Stimulated activated CD4-positive, alpha-beta T cell treated with anti-CD3 and anti-CD28 coated beads, TNF-alpha, amount 100 ng/mL, for 1 hour (primary cell): ENCODE data around the gene ASMTL.
"Not testable (repeated sequence)": the region's sequence is repeated elsewhere in the genome, so short reads cannot be mapped to it uniquely, and the experiment has no call there.

ENCODE experiments used
- DNase-seq, 3 donors: peaks; one replicate each; pipeline ENCODE4 v3.0.0-alpha.2; 2020; ENCODE audit warnings: low read depth in 3 of 3, low spot score in 1 of 3

The ASMTL gene, protein sequence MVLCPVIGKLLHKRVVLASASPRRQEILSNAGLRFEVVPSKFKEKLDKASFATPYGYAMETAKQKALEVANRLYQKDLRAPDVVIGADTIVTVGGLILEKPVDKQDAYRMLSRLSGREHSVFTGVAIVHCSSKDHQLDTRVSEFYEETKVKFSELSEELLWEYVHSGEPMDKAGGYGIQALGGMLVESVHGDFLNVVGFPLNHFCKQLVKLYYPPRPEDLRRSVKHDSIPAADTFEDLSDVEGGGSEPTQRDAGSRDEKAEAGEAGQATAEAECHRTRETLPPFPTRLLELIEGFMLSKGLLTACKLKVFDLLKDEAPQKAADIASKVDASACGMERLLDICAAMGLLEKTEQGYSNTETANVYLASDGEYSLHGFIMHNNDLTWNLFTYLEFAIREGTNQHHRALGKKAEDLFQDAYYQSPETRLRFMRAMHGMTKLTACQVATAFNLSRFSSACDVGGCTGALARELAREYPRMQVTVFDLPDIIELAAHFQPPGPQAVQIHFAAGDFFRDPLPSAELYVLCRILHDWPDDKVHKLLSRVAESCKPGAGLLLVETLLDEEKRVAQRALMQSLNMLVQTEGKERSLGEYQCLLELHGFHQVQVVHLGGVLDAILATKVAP

DNA sequence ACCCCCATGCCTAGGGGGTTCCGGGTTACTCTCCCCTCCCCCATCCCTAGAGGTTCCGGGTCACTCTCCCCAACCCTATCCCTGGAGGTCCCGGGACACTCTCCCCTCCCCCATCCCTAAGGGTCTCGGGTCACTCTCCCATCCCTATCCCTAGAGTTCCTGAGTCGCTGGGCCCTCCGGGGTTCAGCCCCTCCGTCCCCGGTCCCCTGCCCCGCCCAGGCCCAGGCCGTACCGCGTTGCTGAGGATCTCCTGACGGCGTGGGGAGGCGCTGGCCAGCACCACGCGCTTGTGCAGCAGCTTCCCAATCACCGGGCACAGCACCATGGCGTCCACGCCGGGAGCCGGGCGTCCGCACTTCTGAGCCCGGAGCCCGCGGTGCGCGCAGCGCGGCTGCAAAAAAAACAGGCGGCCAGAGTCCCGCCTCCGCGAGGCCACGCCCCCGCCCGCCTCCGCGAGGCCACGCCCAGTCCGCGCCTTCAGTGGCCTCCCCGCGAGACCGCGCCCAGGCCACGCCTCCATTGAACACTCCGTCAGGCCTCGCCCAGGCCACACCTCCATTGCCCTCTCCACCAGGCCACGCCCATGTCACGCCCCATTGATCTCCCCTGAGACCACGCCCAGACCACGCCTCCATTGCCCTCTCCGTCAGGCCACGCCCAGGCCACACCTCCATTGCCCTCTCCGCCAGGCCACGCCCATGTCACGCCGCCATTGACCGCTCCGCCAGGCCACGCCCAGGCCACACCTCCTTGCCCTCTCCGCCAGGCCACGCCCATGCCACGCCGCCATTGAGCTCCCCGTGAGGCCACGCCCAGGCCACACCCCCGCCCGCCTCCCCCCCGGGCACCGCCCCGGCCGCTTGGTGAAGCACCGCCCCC is at the start of gene ASMTL:
Gene ASMTL (minus strand): TSS at position 394 of the 879 bp plus-strand sequence. CDS start 69 bp downstream, at position 325.
- peak; percentile 100 for DNase-seq

DNA sequence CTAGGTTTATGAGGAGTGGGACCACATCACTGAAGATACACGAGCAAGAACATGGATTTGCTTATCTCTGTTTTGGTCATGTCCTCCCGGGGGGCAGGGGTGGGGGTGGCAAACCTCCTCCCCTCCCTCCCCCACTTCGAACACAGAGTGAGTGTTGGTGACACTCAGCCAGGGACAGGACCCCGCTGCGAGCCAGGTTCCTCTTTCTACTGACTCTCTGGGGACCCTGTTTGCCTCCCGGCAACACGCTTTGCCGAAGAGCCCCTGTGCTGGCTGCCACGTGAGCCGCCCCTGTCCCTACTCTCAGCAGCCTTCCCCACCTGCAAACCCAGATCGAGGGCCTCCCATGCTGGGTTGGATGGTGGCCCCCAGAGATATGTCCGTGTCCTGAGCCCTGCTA is 49.5 kb upstream of the ASMTL start:
- no peak for DNase-seq

GRCh38 chrX:1500701-1501624 is 48.3 kb upstream of the ASMTL start:
- DNase-seq: no peak

DNA sequence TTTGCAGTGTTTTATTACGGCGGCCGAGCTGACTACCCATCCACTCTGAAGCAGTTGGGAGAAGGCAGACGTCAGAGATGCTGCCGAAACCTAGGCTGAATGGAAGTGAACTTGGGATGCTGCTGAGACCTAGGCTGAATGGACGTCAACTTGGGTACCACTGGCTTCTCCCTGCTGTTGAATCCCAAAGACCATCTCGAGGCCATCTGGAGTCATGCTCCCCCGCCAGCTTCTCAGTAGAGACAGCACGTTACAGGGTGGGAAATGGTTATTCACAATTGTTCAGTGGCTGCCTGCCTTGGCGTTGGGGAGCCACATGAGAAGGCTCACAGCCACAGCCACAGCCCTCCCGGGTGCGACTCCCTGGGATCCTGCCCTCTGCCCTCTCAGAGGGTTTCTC is 43.4 kb upstream of the ASMTL start:
- no peak for DNase-seq

GRCh38 chrX:1493877-1494510 is 41.3 kb upstream of the ASMTL start:
- DNase-seq: no peak

GRCh38 chrX:1493412-1493811 is 40.7 kb upstream of the ASMTL start:
- DNase-seq: no peak

GRCh38 chrX:1492421-1493012 is 39.8 kb upstream of the ASMTL start:
- DNase-seq: no peak

- DNase-seq: no peak
These were observed 39.2 kb upstream of the ASMTL start for GRCh38 chrX:1491851-1492349.

DNA sequence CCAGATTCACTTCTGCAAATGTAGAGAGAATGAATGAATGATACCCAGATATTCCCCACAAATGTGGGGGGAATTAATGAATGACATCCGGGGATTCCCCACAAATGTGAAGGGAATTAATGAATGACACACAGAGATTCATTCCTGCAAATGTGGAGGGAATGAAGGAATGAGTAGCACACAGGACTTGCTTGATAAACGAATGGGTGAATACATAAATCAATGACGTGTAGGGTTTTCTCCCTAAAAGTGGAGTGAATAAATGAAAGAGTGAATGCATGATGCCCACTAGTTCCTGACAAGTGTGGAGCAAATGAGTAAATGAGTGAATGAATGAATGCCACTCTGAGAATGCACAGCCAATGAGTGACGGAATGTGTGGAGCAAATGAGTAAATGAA is 38.5 kb upstream of the ASMTL start:
- DNase-seq: not testable (repeated sequence)

DNA sequence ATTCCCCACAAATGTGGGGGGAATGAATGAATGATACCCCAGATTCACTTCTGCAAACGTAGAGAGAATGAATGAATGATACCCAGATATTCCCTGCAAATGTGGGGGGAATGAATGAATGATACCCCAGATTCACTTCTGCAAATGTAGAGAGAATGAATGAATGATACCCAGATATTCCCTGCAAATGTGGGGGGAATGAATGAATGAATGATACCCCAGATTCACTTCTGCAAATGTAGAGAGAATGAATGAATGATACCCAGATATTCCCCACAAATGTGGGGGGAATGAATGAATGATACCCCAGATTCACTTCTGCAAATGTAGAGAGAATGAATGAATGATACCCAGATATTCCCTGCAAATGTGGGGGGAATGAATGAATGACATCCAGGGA is 38.0 kb upstream of the ASMTL start:
- DNase-seq: not testable (repeated sequence)

- not testable (repeated sequence) for DNase-seq
These were observed 36.6 kb upstream of the ASMTL start for GRCh38 chrX:1489354-1489753.

DNA sequence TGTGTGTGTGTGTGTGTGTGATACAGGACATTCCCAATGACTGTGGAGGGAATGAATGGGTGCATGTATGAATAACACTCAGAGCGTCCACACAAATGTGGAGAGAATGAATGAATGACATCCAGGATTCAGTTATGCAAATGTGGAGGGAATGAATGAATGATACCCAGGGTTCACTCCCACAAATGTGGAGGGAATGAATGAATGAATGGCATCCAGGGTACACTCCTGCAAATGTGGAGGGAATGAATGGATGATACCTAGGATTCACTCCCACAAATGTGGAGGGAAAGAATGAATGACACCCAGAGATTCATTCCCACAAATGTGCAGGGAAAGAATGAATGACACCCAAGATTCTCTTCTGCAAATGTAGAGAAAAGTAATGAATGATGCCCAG is 36.0 kb upstream of the ASMTL start:
- no peak for DNase-seq

DNA sequence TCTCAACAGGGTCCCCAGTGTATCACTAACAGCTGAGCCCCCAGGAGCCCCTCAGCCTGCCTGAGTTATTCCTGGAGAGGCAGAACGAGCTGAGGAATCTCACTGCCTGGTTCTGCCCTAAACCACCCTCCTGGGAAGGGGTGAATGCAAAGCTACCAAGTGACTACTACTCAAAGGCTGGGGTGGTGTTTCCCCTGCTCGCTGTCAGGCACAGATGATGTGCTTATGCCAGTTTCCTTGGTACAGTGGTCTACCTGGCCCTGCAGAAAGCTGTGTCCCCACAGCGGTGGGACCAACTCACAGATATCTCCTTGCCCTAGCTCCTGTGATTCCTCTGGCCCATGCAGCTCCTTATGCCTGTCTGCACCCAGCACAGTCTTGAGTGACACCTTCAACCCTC is 35.4 kb upstream of the ASMTL start:
- no peak for DNase-seq

- no peak for DNase-seq
These were observed 34.7 kb upstream of the ASMTL start for GRCh38 chrX:1487401-1487800.

- DNase-seq: no peak
These were observed 34.1 kb upstream of the ASMTL start for GRCh38 chrX:1486749-1487361.

DNA sequence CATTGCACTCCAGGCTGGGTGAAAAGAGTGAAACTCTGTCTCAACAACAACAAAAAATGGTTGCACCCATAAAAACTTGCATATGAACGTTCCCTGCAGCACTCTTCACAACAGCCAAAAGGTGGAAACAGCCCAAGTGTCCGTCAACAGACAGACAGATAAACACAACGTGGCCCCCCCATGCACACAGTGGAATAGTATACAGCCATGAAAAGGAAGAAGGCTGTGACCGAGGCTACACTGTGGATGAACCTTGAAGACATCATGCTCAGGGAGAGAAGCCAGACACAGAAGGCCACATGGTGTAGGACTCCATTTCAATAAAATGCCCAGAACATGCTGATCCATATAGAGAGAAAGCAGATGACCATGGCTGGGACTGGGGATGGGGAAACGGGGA is 33.5 kb upstream of the ASMTL start:
- no peak for DNase-seq

GRCh38 chrX:1485033-1485432 is 32.3 kb upstream of the ASMTL start:
- DNase-seq: no peak

DNA sequence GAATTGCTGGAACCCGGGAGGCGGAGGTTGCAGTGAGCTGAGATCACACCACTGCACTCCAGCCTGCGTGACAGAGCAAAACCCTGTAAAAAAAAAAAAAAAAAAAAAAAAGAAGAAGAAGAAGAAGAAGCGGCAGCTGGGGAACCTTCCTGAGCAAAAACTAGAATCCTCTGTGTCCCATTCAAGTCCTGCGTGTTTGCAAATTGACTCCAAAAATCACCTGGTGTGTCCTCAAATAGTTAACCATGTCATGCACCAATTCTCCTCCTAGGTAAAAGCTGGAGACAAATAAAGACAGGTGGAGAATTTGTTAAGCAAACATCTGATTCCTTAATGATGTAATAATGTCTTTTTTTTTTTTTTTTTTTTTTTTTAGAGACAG is 31.9 kb upstream of the ASMTL start:
- no peak for DNase-seq
